Bronchus fibroblast of lung (primary cell): ENCODE measurements around the gene SERPINA9. TPM values are rescaled to one million over a fixed set of nuclear protein-coding genes. Genes with fewer than 3 reads are reported as not detected.

Experiments
- total RNA-seq: library from RNA; depleted of rRNA; stranded (reverse); fragments of >200 nt; gene quantifications from 2 replicates; pipeline ENCODE4 v1.2.3, GENCODE V29; 2015

SERPINA9 gene, protein sequence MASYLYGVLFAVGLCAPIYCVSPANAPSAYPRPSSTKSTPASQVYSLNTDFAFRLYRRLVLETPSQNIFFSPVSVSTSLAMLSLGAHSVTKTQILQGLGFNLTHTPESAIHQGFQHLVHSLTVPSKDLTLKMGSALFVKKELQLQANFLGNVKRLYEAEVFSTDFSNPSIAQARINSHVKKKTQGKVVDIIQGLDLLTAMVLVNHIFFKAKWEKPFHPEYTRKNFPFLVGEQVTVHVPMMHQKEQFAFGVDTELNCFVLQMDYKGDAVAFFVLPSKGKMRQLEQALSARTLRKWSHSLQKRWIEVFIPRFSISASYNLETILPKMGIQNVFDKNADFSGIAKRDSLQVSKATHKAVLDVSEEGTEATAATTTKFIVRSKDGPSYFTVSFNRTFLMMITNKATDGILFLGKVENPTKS
- total RNA-seq = 0.45 TPM in 1 of 2 replicates, not detected in the other

DNA sequence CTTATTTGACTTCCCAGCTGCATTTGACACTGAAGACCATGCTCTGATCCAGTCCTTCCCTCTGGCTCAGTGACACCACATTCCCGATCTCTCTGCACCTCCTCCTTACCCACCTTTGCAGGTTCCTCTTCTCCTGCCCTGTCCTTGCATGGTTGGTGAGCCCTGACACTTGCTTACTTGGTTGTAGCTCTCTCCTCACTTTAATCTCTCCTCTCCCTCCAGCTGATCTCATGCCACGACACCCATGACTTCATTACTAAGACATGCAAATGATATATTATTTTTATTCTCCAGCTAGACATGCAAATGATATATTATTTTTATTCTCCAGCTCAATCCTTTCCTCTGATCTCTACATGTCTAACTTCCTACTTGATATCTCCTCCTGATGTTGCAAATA lies at the start of gene SERPINA9:
Gene SERPINA9, minus strand, starts transcription at position 175 of the 400 bp plus-strand sequence. CDS start 6,357 bp downstream, outside the sequence.

DNA sequence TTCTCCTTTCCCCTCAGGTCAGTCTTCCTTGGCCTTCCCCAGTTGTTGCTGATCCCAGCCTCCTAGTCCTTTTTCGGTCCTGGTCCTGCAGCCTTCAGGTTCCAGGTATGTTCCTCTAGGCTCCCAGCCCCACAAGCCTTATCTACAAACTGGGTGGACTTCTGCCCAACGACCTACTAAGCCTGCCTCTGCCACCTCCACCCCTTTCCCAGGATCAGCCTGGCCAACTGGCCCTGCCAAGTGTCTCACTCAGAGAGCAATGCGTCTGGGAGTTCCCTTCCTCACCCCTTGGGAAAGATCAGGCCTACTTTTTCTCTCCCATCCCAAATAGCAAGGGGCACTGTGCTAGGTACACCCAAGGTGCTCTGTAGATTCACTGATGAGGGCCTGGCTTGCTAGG lies 33.4 kb upstream of the SERPINA9 start, which contains the start of gene SERPINA12:
Gene SERPINA12, minus strand, starts transcription at position 114 of the 400 bp plus-strand sequence. CDS start 11,072 bp downstream, outside the sequence.

Other genes starting within 250 kb of the SERPINA9 start
- gene SERPINA10, start 182.9 kb downstream of the SERPINA9 start, total RNA-seq = not detected in 2 replicates
- gene SERPINA6, start 152.9 kb downstream of the SERPINA9 start, total RNA-seq = not detected in 2 replicates
- gene SERPINA2, start 109.5 kb downstream of the SERPINA9 start, total RNA-seq = not detected in 2 replicates
- 0.17 and 0.74 TPM in 2 replicates for gene SERPINA1, start 87.6 kb downstream of the SERPINA9 start, total RNA-seq
- gene SERPINA11, start 23.4 kb downstream of the SERPINA9 start, total RNA-seq = not detected in 2 replicates
- not detected in 2 replicates for gene SERPINA12, start 33.3 kb upstream of the SERPINA9 start, total RNA-seq
- not detected in 2 replicates for gene SERPINA4, start 85.2 kb upstream of the SERPINA9 start, total RNA-seq
- under 0.01 and 0.15 TPM in 2 replicates for gene SERPINA5, start 105.2 kb upstream of the SERPINA9 start, total RNA-seq
- 1.8 and 2.1 TPM in 2 replicates for gene SERPINA3, start 136.2 kb upstream of the SERPINA9 start, total RNA-seq